OCI-LY3 (cell line): Measurements from ENCODE around the gene PYGB.

Experiments used
- EZH2phosphoT487 ChIP-seq: fragments of 200-600 bp; shearing (Covaris generic); IDR thresholded peaks from 2 replicates; pipeline ENCODE4 v1.6.1; 2018; ENCODE audit warnings: antibody characterized with exemption, mixed run types, low read depth
- TF ChIP-seq, protein P1 (sequence below): fragments of 200-600, 300-600 bp; sonication (generic); IDR thresholded peaks from 2 replicates; pipeline ENCODE4 v1.5.1; 2014; ENCODE audit warnings: antibody characterized with exemption, low read length, low read depth

DNA sequence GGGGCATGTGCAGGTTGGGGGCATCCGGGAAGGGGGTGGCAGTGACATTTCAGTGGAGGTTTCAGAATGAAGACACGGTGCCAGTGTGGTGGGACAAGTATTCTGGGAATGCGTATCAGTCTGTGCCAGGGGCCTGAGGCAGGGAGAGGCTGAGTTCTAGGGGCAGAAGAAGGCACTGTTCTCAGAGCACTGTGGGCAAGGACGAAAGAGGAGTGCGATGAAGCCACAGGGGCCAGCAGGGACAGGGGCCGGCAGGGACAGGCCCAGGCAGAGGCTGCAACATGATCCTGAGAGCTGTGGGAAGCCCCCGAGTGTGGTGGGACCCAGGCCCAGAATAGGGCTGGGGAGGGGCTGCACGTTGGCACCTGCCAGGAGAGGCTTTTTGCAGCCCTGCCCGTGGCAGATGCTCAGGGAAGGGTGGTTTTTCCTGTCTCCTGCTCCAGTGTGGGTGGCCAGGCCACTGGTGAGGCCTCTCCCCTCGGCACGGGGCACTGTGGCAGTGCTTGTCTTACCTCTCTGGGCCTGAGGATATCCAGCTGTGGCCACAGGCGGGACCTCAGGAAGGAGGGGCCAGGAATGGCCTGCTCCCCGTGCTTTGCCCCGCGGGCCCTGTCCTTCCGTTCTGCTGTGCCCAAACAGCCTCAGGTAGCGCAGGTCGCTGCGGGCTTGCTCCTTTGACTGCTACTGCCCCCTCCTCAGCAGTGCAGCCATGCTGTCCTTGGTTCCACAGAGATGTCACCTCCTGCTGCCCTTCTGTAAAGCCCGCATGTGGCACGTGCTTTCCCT lies 42.4 kb upstream of the PYGB start:
- TF ChIP-seq, protein P1, sequence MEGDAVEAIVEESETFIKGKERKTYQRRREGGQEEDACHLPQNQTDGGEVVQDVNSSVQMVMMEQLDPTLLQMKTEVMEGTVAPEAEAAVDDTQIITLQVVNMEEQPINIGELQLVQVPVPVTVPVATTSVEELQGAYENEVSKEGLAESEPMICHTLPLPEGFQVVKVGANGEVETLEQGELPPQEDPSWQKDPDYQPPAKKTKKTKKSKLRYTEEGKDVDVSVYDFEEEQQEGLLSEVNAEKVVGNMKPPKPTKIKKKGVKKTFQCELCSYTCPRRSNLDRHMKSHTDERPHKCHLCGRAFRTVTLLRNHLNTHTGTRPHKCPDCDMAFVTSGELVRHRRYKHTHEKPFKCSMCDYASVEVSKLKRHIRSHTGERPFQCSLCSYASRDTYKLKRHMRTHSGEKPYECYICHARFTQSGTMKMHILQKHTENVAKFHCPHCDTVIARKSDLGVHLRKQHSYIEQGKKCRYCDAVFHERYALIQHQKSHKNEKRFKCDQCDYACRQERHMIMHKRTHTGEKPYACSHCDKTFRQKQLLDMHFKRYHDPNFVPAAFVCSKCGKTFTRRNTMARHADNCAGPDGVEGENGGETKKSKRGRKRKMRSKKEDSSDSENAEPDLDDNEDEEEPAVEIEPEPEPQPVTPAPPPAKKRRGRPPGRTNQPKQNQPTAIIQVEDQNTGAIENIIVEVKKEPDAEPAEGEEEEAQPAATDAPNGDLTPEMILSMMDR, result no peak
- TF ChIP-seq EZH2phosphoT487, result no peak
